Limb (tissue), 2 donors: ENCODE results near the gene ATP6V0D1.

Experiments used
- DNase-seq, 2 donors: peaks; one replicate each; pipeline ENCODE4 v3.0.0-alpha.2; 2016; ENCODE audit errors: extremely low spot score in 2 of 2

The ATP6V0D1 gene

GRCh38 chr16:67445913-67446907 lies 34.7 kb downstream of the ATP6V0D1 start:
- no peak for DNase-seq

- DNase-seq = no peak
Measured at GRCh38 chr16:67445441-67445912, 35.5 kb downstream of the ATP6V0D1 start.

GRCh38 chr16:67445126-67445426 lies 35.9 kb downstream of the ATP6V0D1 start:
- no peak for DNase-seq

GRCh38 chr16:67444259-67445125 lies 36.5 kb downstream of the ATP6V0D1 start:
- no peak for DNase-seq

GRCh38 chr16:67443265-67443664 lies 37.7 kb downstream of the ATP6V0D1 start:
- no peak for DNase-seq

GRCh38 chr16:67442581-67443255 lies 38.2 kb downstream of the ATP6V0D1 start:
- no peak for DNase-seq

- no peak for DNase-seq
Measured at GRCh38 chr16:67441907-67442306, 39.0 kb downstream of the ATP6V0D1 start.

GRCh38 chr16:67441271-67441753 lies 39.6 kb downstream of the ATP6V0D1 start:
- DNase-seq = peak in 1 of 2 donors; percentile 45

GRCh38 chr16:67438824-67439393 lies 42.0 kb downstream of the ATP6V0D1 start:
- no peak for DNase-seq

- no peak for DNase-seq
Measured at GRCh38 chr16:67438098-67438791, 42.7 kb downstream of the ATP6V0D1 start.

- DNase-seq = no peak
Measured at GRCh38 chr16:67437513-67437912, 43.4 kb downstream of the ATP6V0D1 start.

- DNase-seq = no peak
Measured at GRCh38 chr16:67436640-67437193, 44.2 kb downstream of the ATP6V0D1 start.

GRCh38 chr16:67435758-67436164 lies 45.2 kb downstream of the ATP6V0D1 start:
- no peak for DNase-seq

GRCh38 chr16:67433131-67433719 lies 47.7 kb downstream of the ATP6V0D1 start:
- no peak for DNase-seq

- no peak for DNase-seq
Measured at GRCh38 chr16:67432506-67432890, 48.5 kb downstream of the ATP6V0D1 start.

GRCh38 chr16:67431775-67432505 lies 49.0 kb downstream of the ATP6V0D1 start:
- DNase-seq = no peak

- peak in 1 of 2 donors; percentile 77 for DNase-seq
Measured at GRCh38 chr16:67430977-67431774, 49.8 kb downstream of the ATP6V0D1 start, which contains the start of gene HSD11B2. Gene HSD11B2, plus strand, starts transcription at chr16:67431121. Its CDS starts 128 bp downstream, at chr16:67431249.

GRCh38 chr16:67430504-67430976 lies 50.4 kb downstream of the ATP6V0D1 start:
- peak in 1 of 2 donors; percentile 53 for DNase-seq
